HG03457 (cell line): Measurements from ENCODE around the gene ZFP64.
"Not testable (repeated sequence)": the region's sequence is repeated elsewhere in the genome, so short reads cannot be mapped to it uniquely, and the experiment has no call there.

Source experiments
- ATAC-seq: cut with Tn5 transposase; IDR thresholded peaks from one replicate; pipeline ENCODE4 v1.9.1; 2021; ENCODE audit warnings: moderate number of reproducible peaks; ENCODE audit not compliant: unreplicated experiment

ZFP64 gene

DNA sequence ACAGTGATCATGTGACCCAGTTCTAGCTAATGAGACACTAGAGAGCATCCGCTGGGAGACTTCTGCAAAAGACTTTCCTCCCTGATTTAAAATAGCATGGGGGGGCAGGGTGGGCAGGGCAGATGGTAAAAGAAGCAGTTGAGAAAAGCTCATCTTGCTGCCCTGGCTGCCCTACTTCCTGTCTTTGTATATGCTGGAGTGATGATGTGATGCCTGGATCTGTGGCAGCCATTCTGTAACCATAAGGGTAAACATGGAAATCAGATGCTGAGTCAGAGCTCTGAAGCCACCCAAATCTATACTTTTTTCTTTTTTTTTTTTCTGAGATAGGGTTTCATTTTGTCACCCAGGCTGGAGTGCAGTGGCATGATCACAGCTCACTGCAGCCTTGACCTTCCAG, 25.4 kb downstream of the ZFP64 start:
- no peak for ATAC-seq

DNA sequence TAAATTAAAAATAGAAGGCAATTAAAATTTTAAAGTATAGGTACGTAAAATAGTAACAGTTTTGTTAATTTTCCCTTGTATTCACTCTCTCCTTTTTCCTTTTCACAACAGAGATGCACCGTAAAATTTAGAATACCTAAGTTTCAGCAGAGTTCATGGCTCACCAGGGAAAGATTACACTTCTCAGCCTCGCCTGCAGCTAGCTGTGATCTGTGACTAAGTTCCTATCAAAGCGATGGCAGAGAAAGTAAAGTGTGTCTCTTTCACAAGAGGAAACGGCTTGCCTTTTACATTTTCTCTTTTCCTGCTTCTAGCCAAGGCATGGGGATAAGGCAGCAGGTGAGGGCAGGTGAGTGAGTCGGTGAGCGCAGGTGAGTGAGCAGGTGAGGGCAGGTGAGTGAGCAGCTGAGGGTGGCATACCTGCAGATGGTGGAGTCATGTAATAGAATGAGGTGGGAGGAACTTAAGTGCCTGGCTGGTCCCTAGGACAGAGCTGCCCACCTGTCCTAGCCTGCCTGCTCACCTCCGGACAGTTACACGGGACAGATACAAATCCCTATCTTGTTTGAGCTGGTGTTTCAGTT, 30.9 kb downstream of the ZFP64 start:
- ATAC-seq, result no peak

DNA sequence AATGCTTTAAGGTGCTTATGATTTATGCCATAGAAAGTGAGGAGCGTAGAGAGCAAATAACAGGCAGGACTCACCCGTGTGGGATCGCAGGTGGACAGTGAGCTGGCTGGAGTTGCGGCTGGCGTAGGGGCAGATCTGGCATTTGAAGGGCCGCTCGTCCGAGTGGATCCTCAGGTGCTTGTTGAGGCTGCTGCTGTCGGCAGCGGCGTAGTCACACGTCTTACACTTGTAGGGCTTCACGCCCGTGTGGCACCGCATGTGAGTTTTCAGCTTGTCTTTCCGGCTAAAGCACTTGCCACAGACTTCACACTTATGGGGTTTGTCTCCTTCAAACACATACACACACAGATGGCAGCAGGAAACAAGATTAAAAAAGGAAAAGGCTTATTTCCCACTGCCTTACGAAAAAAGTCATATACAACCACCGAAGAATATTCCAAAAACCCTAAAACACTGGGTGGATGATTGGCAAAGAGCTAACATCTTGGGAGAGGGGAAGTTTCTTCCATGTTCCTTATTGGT, 31.5 kb downstream of the ZFP64 start:
- no peak for ATAC-seq

DNA sequence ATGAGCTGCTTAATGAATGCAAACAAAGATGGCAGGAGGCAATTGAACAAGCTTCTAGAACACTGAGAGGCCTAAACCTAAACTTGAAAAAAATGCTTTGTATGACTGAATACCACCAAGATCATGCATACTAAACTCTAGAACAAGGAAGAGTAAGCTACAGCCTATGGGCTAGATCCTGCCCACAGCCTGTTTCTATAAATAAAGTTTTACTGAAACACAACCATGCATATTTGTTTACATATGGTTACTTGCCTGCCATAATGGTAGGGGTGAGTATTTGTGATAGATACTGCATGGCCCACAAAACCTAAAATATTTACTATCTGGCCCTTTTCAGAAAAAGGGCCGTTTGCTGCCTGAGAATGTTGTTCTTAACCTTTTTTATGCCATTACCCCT, 37.0 kb downstream of the ZFP64 start:
- no peak for ATAC-seq

DNA sequence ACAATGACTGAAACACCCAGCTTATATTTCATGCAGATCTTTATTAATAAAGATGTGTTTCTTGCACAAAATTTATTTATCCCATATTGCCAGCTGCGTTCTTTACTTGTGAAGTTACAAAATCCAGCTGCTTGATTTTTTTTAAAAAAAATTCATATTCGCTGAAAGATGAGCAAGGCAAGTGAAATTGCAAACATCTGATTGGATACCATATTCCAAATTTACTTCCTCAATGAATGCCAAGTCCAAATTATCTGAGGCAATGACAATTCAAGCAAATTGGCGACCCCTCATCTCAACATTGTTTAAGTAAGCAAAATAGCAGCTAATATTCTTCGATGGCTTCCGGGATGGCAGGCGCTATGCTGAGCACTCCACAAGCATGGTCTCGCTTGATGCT, 37.7 kb downstream of the ZFP64 start:
- no peak for ATAC-seq

DNA sequence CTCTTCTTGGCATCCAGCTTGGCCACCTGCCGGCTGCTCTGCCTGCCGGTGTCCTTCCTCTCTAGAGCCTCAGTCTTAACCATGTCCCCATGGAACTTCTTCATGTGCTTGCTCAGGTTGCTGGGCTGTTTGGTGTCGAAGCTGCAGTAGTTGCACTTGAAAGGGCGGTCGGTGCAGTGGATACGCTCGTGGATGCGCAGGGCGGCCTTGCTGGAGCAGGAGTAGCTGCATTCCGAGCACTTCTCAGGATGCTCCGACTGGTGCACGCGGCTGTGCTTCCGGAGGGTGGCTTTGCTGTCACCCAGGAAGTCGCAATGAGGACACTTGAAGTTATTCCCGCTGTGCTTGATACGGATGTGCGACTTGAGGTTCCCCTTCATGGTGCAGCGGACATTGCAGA, 38.7 kb downstream of the ZFP64 start:
- ATAC-seq, result no peak

DNA sequence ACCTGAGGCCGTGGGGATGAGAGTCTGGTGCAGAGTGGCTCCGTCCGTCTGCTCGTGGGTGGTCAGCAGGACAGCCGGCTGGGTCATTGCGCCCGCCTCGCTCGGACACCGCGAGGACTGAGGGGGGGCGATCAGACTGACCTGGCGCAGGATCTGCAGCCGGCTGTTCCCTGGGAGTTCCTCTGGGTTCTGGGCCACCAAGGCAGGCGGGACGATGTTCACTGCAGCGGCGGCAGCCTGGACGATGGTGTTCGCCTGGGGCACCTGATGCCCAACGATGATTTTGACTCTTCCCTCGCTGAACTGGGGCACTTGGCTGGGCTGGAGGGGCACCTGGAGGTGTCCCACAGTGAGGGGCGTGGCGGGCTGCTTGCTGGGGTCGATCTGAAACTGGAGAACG, 39.2 kb downstream of the ZFP64 start:
- ATAC-seq, result no peak

DNA sequence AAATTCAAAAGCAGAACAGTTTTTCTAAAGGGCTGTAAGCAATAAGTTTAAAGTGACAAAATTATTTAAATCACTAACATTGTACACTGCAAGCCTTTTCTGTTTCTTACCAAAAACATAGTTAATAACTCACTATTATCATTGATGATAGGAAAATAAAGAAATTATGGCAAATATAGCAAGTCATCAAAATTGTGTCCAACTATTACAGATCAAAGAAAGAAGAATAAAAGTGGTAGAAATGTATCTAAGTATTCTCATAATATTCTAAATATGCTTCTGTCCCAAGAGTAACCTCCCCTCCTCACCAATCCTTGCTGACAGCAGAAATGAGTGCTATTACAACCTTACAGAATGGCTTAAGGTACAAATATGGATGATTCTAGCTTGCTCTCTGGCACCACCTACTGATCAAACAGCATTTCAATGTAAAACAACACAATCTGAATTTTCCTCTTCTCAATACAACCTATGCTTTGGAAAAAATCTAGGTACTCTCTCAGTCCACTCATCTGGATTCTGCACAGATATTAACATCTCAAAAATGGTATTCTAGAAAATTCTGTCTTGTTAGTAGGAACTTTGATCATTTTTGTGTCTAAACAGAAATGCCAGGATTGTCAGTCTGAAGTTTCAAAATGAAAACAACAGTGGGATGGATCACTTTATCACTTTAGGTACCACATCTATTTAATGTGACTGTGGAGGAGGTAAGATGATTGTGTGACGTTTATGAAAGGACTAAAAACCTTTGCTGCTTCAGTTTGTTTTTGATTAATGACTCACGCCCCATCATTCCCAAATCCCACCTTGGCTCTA, 40.9 kb downstream of the ZFP64 start:
- no peak for ATAC-seq

DNA sequence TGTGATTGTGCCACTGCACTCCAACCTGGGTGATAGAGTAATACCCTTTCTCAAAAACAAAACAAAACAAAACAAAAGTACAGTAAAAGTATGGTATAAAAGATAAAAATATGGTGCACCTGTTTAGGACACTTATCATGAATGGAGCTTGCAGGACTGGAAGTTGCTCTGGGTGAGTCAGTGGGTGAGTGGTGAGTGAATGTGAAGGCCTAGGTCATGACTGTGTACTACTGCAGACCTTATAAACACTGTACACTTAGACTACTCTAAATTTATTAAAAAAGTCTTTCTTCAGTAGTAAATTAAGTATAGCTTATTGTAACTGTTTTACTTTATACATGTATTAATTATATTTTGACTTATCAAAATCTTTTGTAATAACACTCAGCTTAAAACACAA, 46.0 kb downstream of the ZFP64 start:
- no peak for ATAC-seq

DNA sequence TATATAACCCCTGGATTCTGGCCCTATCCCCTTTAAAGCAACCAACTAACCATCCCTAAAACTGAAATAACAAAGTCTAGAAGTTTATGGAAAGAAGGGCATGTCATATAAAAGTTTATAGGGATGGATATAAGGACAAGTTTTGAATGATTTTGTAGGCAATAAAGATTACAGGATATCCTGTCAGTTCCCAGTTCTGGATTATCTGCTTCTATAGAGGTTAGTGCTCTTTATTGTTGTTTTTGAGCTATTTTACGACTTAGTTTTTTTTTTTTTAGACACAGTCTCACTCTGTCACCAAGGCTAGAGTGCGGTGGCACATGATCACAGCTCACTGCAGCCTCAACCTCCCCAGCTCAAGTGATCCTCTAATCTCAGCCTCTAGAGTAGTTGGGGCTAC, 48.3 kb downstream of the ZFP64 start:
- no peak for ATAC-seq

DNA sequence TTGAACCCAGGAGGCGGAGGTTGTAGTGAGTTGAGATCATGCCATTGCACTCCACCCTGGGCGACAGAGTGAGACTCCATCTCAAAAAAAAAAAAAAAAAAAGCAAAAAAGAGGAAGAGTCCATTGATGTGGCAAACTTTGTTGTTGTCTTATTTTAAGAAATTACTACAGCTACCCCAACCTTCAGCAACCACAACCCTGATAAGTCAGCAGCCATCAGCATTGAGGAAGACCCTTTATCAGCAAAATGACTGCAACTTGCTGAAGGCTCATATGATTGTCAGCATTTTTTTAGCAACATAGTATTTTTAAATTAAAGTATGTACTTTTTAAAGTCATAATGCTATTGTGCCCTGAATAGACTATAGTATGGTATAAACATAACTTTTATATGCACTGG, 48.8 kb downstream of the ZFP64 start:
- ATAC-seq, result no peak

DNA sequence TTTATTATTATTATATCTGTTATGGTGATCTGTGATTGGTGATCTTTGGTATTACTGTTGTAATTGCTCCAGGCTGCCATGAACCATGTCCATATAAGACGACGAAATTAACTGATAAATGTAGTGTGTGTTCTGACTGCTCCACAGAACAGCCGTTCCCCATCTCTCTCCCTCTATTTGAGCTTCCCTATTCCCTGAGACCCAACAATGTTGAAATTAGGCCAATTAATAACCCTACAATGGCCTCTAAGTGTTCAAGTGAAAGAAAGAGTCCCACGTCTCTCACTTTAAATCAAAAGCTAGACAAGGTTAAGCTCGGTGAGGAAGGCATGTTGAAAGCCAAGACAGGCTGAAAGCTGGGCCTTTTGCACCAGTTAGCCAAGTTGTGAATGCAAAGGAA, 51.6 kb downstream of the ZFP64 start:
- ATAC-seq, result no peak

DNA sequence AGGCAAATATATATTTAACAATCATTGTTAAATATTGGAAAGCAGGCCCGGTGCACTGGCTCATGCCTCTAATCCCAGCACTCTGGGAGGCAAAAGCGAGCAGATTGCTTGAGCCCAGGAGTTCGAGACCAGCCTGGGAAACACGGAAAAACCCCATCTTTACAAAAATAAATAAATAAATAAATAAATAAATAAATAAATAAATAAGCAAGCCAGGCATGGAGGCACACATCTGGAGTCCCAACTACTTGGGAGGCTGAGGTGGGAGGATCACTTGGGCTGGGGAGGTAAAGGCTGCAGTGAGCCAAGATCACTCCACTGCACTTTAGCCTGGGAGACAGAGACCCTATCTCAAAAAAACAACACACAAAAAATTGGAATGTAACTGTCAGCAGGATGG, 53.7 kb downstream of the ZFP64 start:
- ATAC-seq, result no peak

DNA sequence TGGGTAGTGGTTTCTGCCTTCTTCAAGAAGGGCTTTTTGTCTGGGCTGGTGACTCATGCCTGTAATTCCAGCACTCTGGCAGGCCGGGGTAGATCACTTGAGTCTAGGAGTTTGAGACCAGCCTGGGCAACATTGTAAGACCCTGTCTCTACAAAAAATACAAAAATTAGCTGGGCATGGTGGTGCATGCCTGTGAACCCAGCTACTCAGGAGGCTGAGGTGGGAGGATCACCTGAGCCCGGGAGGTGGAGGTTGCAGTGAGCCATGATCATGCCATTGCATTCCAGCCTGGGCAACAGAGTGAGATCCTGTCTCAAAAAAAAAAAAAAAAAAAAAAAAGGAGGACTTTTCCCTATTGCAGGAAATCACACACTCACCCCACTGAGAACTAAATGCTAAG, 57.9 kb downstream of the ZFP64 start:
- not testable (repeated sequence) for ATAC-seq

DNA sequence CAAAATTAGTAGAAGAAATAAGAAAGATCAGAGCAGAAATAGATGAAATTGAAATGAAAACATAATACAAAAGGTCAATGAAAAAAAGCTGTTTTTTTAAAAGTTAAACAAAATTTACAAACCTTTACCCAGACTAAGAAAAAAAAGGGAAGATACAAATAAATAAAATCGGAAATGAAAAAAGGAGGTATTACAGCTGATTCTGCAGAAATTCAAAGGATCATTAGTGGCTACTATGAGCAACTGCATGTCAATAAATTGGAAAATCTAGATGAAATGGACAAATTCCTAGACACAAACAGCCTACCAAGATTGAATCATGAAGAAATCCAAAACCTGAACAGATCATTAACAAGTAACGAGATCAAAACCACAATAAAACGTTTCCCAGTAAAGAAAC, 59.2 kb downstream of the ZFP64 start:
- ATAC-seq, result no peak

DNA sequence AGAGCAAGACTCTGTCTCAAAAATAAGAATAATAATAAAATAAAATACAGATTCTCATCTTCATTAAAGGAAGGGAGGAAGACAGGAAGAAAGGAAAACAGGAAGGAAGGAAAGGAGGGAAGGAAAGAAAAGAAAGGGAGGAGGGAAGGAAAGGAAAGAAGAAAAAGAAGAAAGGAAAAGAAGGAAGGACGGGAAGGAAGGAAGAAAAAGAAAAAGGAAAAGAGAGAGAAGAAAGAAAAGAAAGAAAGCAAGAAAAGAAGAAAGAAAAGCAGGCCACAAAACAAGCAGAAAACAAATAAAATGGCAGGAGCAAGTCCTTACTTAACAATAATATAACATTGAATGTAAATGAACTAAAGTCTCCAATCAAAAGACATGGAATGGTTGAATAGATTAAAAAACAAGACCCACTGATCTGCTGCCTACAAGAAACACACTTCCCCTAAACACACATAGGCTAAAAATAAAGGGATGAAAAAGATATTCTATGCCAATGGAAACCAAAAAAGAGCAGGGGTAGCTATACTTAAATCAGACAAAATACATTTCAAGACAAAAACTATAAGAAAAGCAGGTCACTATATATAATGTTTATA, 60.4 kb downstream of the ZFP64 start:
- no peak for ATAC-seq

DNA sequence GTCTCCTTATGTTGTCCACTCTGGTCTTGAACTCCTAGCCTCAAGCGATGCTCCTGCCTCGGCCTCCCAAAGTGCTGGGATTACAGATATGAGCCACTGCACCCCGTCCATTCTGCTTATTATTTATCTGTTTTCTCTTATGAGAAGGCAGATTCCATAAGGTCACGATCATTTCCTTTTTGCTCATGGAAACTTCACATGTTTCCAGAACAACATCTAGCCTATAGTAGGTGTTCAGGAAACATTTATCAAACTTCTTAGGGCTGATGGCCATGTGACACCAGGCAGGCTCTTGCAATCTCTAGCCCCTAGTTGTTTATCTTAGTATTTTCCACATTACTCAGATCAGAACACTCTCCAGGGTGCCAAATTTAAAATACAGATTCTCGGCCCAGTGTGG, 61.2 kb downstream of the ZFP64 start:
- ATAC-seq, result no peak

DNA sequence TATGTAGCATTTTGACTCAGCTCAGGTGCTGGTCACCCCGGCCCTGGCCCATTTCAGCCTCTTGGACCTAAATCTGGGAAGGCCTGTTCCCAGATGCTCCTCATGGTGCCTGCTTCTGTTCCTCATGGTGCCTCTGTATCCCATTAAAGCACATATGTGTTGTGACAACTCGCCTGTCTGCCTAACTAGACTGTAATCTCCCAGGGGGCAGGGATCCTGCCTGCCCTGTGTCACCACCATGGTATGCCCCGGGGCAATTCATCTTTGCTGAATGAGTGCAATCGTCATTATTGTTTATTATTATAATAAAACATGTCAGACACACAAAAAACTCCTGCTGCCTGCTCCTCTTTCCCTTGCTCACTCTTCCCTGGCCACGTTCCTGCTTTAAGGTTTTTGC, 62.0 kb downstream of the ZFP64 start:
- no peak for ATAC-seq

DNA sequence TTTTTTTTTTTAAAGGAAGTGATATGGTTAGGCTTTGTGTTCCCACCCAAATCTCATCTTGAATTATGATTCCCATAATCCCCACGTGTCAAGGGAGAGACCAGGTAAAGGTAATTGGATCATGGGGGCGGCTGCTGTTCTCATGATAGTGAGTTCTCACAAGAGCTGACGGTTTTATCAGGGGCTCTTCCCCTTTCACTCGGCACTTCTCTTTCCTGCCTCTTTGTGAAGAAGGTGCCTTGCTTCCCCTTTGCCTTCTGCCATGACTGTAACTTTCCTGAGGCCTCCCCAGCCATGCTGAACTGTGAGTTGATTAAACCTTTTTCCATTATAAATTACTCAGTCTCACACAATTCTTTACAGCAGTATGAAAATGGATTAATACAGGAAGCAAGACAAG, 64.3 kb downstream of the ZFP64 start:
- ATAC-seq, result no peak

DNA sequence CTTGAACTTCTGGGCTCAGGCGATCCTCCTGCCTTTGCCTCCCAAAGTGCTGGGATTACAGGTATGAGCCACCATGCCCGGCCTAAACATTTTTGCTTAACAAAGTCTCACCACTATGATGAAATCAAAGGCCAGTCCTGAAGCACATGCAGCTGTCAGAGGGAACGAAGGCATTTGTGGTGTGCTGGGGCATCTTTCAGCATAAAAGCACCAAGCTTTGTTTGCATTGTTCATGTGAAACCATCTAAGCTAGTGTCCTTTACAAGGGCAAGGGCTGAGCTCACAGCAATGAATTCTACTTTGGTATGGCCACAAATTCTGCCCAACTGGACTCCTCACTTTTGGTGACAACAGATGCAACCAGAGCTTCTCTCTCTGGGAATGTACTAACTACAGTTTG, 66.8 kb downstream of the ZFP64 start:
- ATAC-seq, result no peak

DNA sequence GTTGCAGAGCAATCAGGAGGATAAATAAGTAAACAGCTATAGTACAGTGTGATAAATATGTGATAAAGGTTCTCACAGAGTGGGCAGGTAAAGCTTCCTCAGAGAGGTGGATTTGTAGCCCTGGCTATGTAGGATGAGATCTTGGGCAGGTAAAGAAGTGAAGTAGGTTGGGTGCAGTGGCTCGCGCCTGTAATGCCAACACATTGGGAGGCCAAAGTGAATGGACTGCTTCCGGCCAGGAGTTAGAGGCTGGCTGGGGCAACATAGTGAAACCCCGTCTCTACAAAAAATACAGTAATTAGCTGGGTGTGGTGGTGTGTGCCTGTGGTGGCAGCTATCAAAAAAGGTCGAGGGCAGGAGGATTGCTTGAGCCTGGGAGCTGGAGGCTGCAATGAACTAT, 72.9 kb downstream of the ZFP64 start:
- ATAC-seq, result no peak

DNA sequence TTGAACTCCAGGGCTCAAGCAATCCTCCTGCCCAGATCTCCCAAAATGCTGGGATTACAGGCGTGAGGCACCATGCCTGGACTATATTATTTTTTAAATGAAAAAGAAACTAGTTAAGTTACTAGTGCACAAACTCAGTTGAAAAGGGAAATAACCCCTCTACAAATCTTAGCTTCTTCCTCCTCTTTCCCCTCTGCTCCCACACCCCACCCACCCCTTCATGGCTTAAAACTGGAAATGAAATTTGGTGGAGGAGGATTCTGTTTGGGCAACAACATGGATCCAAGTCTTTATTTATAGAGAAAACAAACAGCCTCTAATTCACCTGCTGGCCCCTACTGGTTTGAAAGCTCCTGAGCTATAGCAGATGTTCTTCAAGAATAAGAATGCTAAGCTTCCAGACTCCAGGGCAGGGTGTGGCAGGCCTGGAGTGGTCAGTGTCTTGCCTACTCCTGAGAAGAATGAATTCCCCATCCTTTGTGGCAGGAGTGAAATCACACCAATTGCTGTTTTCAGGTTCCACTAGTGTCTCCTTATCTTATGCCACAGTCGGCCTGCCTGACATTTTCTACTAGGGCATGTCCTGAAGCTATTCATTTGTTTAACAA, 73.5 kb downstream of the ZFP64 start:
- ATAC-seq, result no peak
